ENCODE measurements around the gene HCLS1. TPM values are rescaled to one million over a fixed set of nuclear protein-coding genes. Genes with fewer than 3 reads are reported as not detected.
"Not testable (repeated sequence)": the region's sequence is repeated elsewhere in the genome, so short reads cannot be mapped to it uniquely, and the experiment has no call there.

Gene HCLS1
- total and polyA plus RNA-seq, 10 donors, result 207 to 554 (median 349) TPM

DNA sequence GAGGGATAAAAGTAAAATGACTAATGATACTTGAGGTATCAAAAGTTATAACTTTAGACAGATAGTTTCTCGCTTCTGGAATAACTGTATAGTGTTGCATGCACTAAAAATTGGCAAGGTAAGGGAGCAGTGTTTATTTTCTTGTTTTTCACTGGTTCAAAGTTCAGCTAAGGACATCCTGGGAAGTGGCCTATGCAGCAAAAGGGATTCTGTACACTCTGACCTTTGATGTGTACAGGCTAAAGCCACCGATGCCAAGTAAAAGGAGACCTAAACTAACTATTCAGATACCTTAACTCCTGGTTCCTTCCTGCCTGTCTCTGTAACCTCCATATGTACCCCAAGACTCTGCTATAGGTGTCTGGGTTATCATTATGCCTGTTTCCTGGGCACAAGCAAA lies 65.9 kb downstream of the HCLS1 start:
- no peak overlapping the region for H3K4me3 ChIP-seq
- no peaks in the 10 kb centered on the region for H3K9me3 ChIP-seq
- 85 to 97% (median 88%) methylated on average over 2 of the region's 2 CpGs for WGBS, 5 donors
- H3K4me1 ChIP-seq, result no peaks in the 10 kb centered on the region
- no peak for DNase-seq
- TF ChIP-seq POLR2A (IDR thresholded peaks at IDR 0.05) (no peak), POLR2AphosphoS5 (IDR thresholded peaks at IDR 0.05) (no peak)
- TF ChIP-seq, protein P1, sequence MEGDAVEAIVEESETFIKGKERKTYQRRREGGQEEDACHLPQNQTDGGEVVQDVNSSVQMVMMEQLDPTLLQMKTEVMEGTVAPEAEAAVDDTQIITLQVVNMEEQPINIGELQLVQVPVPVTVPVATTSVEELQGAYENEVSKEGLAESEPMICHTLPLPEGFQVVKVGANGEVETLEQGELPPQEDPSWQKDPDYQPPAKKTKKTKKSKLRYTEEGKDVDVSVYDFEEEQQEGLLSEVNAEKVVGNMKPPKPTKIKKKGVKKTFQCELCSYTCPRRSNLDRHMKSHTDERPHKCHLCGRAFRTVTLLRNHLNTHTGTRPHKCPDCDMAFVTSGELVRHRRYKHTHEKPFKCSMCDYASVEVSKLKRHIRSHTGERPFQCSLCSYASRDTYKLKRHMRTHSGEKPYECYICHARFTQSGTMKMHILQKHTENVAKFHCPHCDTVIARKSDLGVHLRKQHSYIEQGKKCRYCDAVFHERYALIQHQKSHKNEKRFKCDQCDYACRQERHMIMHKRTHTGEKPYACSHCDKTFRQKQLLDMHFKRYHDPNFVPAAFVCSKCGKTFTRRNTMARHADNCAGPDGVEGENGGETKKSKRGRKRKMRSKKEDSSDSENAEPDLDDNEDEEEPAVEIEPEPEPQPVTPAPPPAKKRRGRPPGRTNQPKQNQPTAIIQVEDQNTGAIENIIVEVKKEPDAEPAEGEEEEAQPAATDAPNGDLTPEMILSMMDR (IDR thresholded peaks at IDR 0.05 in 8 of 11, conservative IDR thresholded peaks at IDR 0.05 in 3 of 11), result no peak
- no peaks in the 10 kb centered on the region for H3K36me3 ChIP-seq
- no peak overlapping the region for H3K27ac ChIP-seq
- intact Hi-C loops (cut with DNase I; ENCODE audit: low total_unique reads), result no loop called here
- no peaks in the 10 kb centered on the region for H3K27me3 ChIP-seq (replicated peaks in 1 of 7)

DNA sequence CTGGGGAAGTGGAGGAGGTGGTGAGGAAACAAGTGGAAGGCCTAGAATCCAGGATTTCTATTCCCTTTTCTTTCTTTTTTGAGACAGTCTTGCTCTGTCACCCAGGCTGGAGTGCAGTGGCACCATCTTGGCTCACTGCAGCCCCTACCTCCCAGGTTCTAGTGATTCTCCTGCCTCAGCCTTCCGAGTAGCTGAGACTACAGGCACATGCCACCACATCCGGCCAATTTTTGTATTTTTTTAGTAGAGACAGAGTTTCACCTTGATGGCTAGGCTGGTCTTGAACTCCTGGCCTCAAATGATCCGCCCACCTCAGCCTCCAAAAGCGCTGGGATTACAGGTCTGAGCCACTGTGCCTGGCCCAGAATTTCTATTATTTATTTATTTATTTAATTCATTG lies 66.9 kb downstream of the HCLS1 start:
- H3K27ac ChIP-seq; H3K4me1 ChIP-seq; H3K27me3 ChIP-seq (replicated peaks in 1 of 7); H3K9me3 ChIP-seq; intact Hi-C loops (cut with DNase I; ENCODE audit: low total_unique reads); H3K4me3 ChIP-seq; H3K36me3 ChIP-seq; DNase-seq: not testable (repeated sequence)
- WGBS, 5 donors, result 86 to 93% (median 91%) methylated on average over 4 of the region's 4 CpGs

DNA sequence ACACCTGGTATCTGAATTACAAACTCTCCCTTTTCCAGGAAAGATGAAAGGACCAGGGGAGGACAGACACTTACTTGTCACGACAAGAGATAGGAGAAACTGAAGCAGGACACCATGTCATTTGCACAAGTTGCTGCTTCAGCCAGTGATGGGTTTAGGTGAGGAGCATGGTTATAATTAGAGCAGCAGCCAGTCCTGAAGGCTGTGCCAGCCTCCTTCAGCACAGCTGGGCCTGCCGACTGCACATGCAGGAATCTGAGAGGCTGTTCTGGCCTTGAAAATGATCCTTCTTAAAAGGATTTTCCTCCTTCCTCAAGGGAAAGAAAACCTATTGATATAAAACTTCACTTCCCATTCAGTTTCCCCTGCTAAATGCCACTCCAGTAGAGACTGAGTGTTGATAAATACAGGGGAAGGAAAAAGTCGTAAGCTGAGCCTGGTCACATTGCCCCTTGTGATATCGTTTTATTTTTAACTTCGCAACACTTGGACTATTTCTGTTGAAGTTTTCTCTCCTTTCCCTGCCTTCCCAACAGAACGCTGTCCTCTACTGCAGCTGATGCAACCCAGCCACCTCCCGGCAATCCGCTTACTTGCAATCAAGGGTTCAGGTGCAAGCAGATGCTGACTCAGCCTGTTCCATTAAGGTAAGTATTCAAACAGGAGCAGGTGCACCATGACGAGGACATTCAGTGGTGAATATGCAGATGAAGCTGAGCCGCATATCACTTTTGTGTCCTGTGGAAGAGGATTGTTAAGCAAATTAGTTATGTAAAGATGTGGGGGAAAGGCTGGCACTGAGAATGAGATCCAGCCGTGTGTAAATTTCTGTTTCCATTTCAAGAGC lies 67.6 kb downstream of the HCLS1 start, which contains the start of gene FBXO40:
FBXO40 (plus strand) TSS at position 524 of the 847 bp plus-strand sequence. CDS start 27,197 bp downstream, outside the sequence.
- TF ChIP-seq POLR2A (IDR thresholded peaks at IDR 0.05) (no peak), POLR2AphosphoS5 (IDR thresholded peaks at IDR 0.05) (no peak)
- TF ChIP-seq, protein P1 (IDR thresholded peaks at IDR 0.05 in 8 of 11, conservative IDR thresholded peaks at IDR 0.05 in 3 of 11), result no peak
- 53 to 67% (median 66%) methylated on average over 11 of the region's 11 CpGs for WGBS, 5 donors
- Histone ChIP-seq H3K4me1 (no peaks in the 10 kb centered on the region), H3K36me3 (no peaks in the 10 kb centered on the region), H3K27me3 (replicated peaks in 1 of 7) (no peaks in the 10 kb centered on the region), H3K9me3 (no peaks in the 10 kb centered on the region), H3K27ac (no peak within 1 kb of the TSS), H3K4me3 (no peak within 1 kb of the TSS)
- no peak for DNase-seq
- intact Hi-C loops (cut with DNase I; ENCODE audit: low total_unique reads), result no loop called here

DNA sequence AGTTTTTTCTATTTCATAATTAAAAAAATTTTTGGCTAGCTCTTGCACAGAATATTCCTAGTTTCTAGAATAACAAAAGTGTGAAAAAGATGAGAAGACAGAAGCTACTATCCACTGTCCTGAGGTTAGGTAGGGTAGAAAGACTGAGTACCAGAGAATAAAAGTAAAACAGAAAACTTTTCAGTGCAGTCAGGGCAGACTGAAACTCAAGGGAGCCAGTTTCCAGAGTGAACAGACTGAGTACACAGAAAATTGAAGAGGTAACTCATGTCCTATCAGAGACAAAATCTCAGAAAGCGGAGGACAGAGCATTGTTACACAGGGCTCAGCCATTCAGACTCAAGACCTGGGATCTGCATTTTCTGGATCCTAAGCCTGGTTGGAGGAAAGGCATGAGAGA lies 76.3 kb downstream of the HCLS1 start:
- no peak for DNase-seq
- no peak overlapping the region for H3K27ac ChIP-seq
- intact Hi-C loops (cut with DNase I; ENCODE audit: low total_unique reads), result no loop called here
- no peak overlapping the region for H3K4me3 ChIP-seq
- peaks cover 0 to 19% (median 0%) of the 10 kb centered on the region in 7 donors for H3K27me3 ChIP-seq (replicated peaks in 1 of 7)
- WGBS, 5 donors, result 88 to 100% (median 94%) methylated on average over 1 of the region's 1 CpG
- no peaks in the 10 kb centered on the region for H3K36me3 ChIP-seq
- no peaks in the 10 kb centered on the region for H3K4me1 ChIP-seq
- TF ChIP-seq POLR2A (IDR thresholded peaks at IDR 0.05) (no peak), POLR2AphosphoS5 (IDR thresholded peaks at IDR 0.05) (no peak)
- TF ChIP-seq, protein P1 (IDR thresholded peaks at IDR 0.05 in 8 of 11, conservative IDR thresholded peaks at IDR 0.05 in 3 of 11), result no peak
- H3K9me3 ChIP-seq, result no peaks in the 10 kb centered on the region
